ENCODE data around the gene LASP1NB.

LASP1NB gene

DNA sequence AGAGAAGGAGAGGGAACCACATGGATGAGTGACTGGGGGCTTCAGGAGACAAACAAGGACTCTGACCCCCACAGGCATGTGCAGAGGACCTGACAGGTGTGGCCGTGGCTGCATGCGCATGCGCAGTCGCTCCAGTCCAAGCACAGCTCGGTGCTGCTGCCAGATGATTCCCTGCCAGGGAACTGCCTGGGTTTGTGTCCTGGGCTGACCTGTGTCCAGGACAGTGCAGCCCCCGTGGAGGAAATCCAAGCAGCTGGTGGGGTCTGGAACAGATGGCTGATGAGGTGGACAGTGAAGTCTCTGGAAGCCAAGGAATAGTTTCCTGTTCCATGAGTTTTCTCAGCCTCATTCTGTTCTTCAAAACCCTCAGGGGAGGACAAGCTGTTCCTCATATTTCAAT, 28.2 kb upstream of the LASP1NB start:
- H3K4me3 ChIP-seq (ENCODE audit: low read depth, low read length): no peak overlapping the region
- TF ChIP-seq, protein P1, sequence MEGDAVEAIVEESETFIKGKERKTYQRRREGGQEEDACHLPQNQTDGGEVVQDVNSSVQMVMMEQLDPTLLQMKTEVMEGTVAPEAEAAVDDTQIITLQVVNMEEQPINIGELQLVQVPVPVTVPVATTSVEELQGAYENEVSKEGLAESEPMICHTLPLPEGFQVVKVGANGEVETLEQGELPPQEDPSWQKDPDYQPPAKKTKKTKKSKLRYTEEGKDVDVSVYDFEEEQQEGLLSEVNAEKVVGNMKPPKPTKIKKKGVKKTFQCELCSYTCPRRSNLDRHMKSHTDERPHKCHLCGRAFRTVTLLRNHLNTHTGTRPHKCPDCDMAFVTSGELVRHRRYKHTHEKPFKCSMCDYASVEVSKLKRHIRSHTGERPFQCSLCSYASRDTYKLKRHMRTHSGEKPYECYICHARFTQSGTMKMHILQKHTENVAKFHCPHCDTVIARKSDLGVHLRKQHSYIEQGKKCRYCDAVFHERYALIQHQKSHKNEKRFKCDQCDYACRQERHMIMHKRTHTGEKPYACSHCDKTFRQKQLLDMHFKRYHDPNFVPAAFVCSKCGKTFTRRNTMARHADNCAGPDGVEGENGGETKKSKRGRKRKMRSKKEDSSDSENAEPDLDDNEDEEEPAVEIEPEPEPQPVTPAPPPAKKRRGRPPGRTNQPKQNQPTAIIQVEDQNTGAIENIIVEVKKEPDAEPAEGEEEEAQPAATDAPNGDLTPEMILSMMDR (conservative IDR thresholded peaks at IDR 0.05; ENCODE audit: low read depth, low read length): no peak
- no peak for DNase-seq (ENCODE audit: low read depth)

DNA sequence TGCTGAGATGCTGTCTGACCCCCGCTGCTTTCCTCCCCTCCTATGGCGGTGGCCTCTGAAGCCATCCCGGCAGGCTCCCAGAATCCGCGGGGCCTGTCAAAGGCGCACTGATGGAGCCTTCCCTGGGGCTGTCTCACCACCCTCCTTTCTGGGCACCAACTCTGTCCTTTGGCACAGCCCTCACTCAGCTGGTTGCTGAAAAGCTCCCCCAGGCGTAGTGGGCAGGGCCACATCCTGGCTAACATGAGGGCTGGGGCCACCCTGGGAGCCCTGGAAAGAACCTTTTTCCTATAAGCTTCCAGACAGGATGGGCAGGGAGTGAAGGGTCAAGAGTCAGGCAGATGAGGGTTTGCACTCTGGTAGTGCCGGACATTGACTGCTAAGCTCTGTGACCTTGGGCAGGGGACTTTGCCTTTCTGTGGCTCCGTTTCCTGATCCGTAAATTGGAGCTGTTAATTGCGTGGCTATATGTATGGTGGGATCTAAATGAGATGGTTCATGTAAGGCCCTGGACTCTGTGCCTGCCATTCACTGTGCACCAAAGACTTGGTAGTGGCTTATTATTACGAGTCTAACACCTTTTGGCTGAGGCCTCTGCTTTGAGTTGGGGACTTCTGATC, 27.6 kb upstream of the LASP1NB start:
- DNase-seq (ENCODE audit: low read depth): no peak

DNA sequence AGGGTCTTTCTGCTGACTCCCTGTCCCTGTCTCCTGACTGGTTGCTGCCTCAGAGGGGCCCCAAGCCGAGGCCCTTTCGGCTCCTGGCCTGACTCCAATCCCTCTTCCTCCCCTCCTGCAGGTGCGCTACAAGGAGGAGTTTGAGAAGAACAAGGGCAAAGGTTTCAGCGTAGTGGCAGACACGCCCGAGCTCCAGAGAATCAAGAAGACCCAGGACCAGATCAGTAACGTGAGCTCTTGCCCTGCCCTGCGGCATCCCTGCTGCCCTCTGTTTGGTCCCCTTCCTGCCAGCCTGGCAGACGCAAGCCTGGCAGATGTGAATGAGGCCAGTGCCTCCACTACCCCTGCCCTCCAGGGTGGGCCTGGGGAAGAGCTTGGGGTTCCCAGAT, 27.1 kb upstream of the LASP1NB start:
- no peak for DNase-seq (ENCODE audit: low read depth)
- TF ChIP-seq, protein P1 (conservative IDR thresholded peaks at IDR 0.05; ENCODE audit: low read depth, low read length): no peak
- H3K4me3 ChIP-seq (ENCODE audit: low read depth, low read length): no peak overlapping the region

More for the DNA sequence above, 27.6 kb upstream of the LASP1NB start:
- TF ChIP-seq, protein P1 (conservative IDR thresholded peaks at IDR 0.05; ENCODE audit: low read depth, low read length): no peak
- H3K4me3 ChIP-seq (ENCODE audit: low read depth, low read length): no peak overlapping the region

DNA sequence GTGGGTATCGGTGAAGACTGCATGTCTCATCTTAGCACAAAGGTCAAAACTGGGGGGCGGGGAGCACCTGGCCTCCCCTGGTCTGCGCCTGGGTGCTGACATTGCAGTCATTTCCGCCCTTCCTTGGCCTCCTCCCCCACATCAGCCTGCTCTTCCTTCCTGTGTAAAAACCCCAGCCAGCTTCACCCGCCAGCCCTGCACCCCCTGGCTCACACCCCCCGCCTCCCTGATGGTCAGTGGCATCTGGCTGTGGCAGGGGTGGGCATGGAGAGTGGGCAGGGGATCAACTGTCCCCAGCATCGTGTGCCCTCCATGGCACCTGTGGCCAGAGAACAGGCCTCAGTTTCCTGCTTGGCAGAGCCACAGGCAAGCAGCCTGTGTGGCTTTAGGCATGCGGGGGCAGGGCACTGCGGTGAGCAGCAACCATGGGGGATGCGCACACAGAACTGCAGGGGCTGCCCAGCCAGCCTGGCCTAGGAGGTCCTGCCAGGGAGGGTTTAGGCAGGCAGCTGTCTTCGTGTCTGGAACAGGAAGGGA, 26.5 kb upstream of the LASP1NB start:
- no peak for DNase-seq (ENCODE audit: low read depth)
- no peak overlapping the region for H3K4me3 ChIP-seq (ENCODE audit: low read depth, low read length)
- TF ChIP-seq, protein P1 (conservative IDR thresholded peaks at IDR 0.05; ENCODE audit: low read depth, low read length): no peak

DNA sequence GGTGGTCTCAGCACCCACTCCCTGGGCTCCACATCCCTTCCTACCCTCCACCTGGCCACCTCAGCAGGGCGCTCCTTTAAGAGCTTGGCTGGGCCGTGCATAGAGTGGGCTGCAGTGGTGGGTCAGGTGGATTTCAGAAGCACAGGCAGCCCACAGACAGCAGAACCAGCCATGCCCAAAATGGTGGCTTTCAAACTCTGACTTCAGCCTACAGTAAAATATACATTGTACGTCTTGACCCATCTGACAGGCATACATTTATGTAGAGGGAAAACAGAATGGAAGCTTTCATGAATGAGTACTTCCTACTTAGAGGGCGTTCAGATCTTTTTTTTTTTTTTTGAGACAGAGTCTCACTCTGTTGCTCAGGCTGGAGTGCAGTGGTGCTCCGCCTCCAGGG, 26.0 kb upstream of the LASP1NB start:
- no peak for DNase-seq (ENCODE audit: low read depth)
- no peak overlapping the region for H3K4me3 ChIP-seq (ENCODE audit: low read depth, low read length)
- TF ChIP-seq, protein P1 (conservative IDR thresholded peaks at IDR 0.05; ENCODE audit: low read depth, low read length): no peak

DNA sequence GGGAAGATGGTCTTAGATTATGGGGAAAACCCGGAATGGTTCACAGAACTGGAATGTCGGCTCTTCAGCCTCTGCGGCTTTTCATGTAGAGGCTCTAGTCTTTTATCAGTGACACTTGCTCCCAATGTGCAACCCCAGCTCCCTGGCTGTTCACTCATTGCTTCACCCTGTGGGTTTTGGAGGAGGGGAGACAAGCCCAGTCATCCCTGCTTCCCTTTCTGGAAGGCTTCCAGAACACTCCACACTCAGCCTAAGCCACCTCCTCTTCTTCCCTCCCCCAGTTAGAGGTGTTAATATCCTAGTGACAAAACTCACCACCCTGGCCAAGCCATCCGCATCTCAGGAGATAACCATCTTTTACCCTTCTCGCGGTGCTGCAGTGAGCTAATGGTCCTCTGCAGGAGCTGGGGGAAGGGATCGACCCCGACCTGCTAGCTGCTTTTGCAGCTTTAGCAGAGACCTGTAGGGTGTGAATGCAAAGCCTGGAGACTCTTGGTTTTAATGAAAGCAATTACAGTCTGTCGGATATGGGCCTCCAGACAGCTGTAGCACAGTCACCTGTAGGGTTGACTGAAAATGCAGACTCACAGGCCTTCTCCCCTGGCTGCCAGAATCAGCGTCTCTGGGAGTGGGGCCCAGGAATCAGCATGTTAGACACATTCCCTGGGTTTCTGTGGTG, 24.3 kb upstream of the LASP1NB start:
- TF ChIP-seq, protein P1 (conservative IDR thresholded peaks at IDR 0.05; ENCODE audit: low read depth, low read length): no peak
- DNase-seq (ENCODE audit: low read depth): peak; percentile 96
- no peak overlapping the region for H3K4me3 ChIP-seq (ENCODE audit: low read depth, low read length)

Measured in choroid plexus epithelial cell (primary cell).